ENCODE results near the gene C1QTNF5. TPM values are rescaled to one million over a fixed set of nuclear protein-coding genes. Genes with fewer than 3 reads are reported as not detected.

C1QTNF5 gene
- polyA plus RNA-seq, 4 donors = 0.89 to 22.5 (median 11.8) TPM

DNA sequence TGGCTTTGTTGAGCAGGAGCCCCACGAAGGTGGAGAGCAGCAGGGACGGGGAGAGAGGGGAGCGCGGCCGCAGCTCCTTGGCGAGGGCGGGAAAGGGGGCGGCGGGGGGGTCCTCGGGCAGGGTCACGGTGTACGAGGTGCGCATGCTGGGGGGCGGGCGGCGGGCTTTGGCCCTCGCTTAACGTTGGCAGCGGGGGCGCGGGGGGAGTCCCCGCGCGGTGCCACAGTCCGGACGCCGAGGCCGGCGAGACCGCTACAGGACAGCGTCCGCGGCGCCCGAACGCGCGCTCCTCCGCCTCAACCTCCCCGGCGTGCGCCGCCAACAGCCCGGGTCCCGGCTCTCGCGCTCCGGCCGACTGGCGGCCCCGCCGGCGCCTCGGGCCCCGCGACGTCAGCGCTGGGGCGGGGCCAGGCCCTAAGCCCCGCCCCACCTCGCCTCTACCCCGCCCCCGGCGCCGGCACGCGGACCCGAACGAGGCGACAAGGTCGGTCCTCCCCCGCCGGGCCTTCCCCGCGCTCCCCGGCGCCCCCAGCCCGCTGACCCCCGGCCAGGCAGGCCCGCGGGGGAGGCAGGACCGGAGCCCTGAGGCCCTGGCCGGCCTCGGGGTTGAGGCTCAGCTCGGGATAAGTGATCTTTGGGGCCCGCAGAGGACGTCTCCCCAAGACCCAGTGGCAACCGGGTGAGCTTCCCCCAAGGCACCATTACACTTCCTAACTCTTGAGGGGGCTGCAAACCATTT is 23.3 kb upstream of the C1QTNF5 start:
- FAIRE-seq (no peak), DNase-seq (peak; percentile 71 to 81)
- Histone ChIP-seq H3K9me3 (ENCODE audit: control insufficient read depth in 2 of 2, insufficient read depth in 1 of 2, low read depth in 1 of 2, low read length in 1 of 2) (no peaks in the 10 kb centered on the region), H3K36me3 (ENCODE audit: control insufficient read depth in 3 of 3, insufficient read depth in 2 of 3, low read depth in 1 of 3, low read length in 3 of 3) (peaks cover 0 to 13% (median 3%) of the 10 kb centered on the region in 3 donors), H3K27me3 (ENCODE audit: control insufficient read depth in 3 of 3, insufficient read depth in 3 of 3, low read length in 3 of 3) (peaks cover 0 to 9% (median 0%) of the 10 kb centered on the region in 3 donors), H3K4me1 (ENCODE audit: control insufficient read depth in 3 of 3, insufficient read depth in 2 of 3, low read depth in 1 of 3, low read length in 2 of 3) (peaks cover 7 to 76% (median 10%) of the 10 kb centered on the region in 3 donors), H3K4me3 (ENCODE audit: low read depth in 1 of 3, low read length in 3 of 3) (peak overlapping the region; percentile 27 to 78 (median 55)), H3K27ac (ENCODE audit: low read depth in 1 of 3, low read length in 2 of 3) (peak overlapping the region in 2 of 3 donors; percentile 16 to 88)
- WGBS, 3 donors = 1 to 5% (median 3%) methylated on average over 30 to 88 of the region's 88 CpGs

- H3K4me3 ChIP-seq (ENCODE audit: low read depth in 1 of 3, low read length in 3 of 3) = peak overlapping the region; percentile 30 to 78 (median 55)
- DNase-seq (peak in 1 of 2 donors; percentile 46), FAIRE-seq (no peak)
- WGBS, 3 donors = 16 to 40% (median 25%) methylated on average over 42 to 44 of the region's 44 CpGs
- no peaks in the 10 kb centered on the region for H3K9me3 ChIP-seq (ENCODE audit: control insufficient read depth in 2 of 2, insufficient read depth in 1 of 2, low read depth in 1 of 2, low read length in 1 of 2)
- H3K4me1 ChIP-seq (ENCODE audit: control insufficient read depth in 3 of 3, insufficient read depth in 2 of 3, low read depth in 1 of 3, low read length in 2 of 3) = peaks cover 7 to 68% (median 10%) of the 10 kb centered on the region in 3 donors
- H3K27ac ChIP-seq (ENCODE audit: low read depth in 1 of 3, low read length in 2 of 3) = peak overlapping the region in 1 of 3 donors; percentile 88
- peaks cover 0 to 9% (median 0%) of the 10 kb centered on the region in 3 donors for H3K27me3 ChIP-seq (ENCODE audit: control insufficient read depth in 3 of 3, insufficient read depth in 3 of 3, low read length in 3 of 3)
- peaks cover 0 to 16% (median 3%) of the 10 kb centered on the region in 3 donors for H3K36me3 ChIP-seq (ENCODE audit: control insufficient read depth in 3 of 3, insufficient read depth in 2 of 3, low read depth in 1 of 3, low read length in 3 of 3)
These were observed 22.6 kb upstream of the C1QTNF5 start for GRCh38 chr11:119363081-119363850.

- WGBS, 3 donors = 60 to 93% (median 64%) methylated on average over 5 of the region's 5 CpGs
- Histone ChIP-seq H3K27me3 (ENCODE audit: control insufficient read depth in 3 of 3, insufficient read depth in 3 of 3, low read length in 3 of 3) (peaks cover 0 to 9% (median 0%) of the 10 kb centered on the region in 3 donors), H3K4me1 (ENCODE audit: control insufficient read depth in 3 of 3, insufficient read depth in 2 of 3, low read depth in 1 of 3, low read length in 2 of 3) (peaks cover 5 to 63% (median 10%) of the 10 kb centered on the region in 3 donors), H3K36me3 (ENCODE audit: control insufficient read depth in 3 of 3, insufficient read depth in 2 of 3, low read depth in 1 of 3, low read length in 3 of 3) (peaks cover 0 to 16% (median 6%) of the 10 kb centered on the region in 3 donors), H3K4me3 (ENCODE audit: low read depth in 1 of 3, low read length in 3 of 3) (peak overlapping the region; percentile 19 to 78 (median 55)), H3K27ac (ENCODE audit: low read depth in 1 of 3, low read length in 2 of 3) (peak overlapping the region in 1 of 3 donors; percentile 88), H3K9me3 (ENCODE audit: control insufficient read depth in 2 of 2, insufficient read depth in 1 of 2, low read depth in 1 of 2, low read length in 1 of 2) (no peaks in the 10 kb centered on the region)
- DNase-seq = no peak
- FAIRE-seq = no peak
These were observed 22.0 kb upstream of the C1QTNF5 start for GRCh38 chr11:119362741-119363080.

GRCh38 chr11:119361941-119362725 is 21.4 kb upstream of the C1QTNF5 start:
- H3K27me3 ChIP-seq (ENCODE audit: control insufficient read depth in 3 of 3, insufficient read depth in 3 of 3, low read length in 3 of 3) = peaks cover 0 to 9% (median 0%) of the 10 kb centered on the region in 3 donors
- FAIRE-seq = no peak
- DNase-seq = no peak
- 76 to 83% (median 77%) methylated on average over 11 of the region's 11 CpGs for WGBS, 3 donors
- peaks cover 0 to 22% (median 8%) of the 10 kb centered on the region in 3 donors for H3K36me3 ChIP-seq (ENCODE audit: control insufficient read depth in 3 of 3, insufficient read depth in 2 of 3, low read depth in 1 of 3, low read length in 3 of 3)
- H3K9me3 ChIP-seq (ENCODE audit: control insufficient read depth in 2 of 2, insufficient read depth in 1 of 2, low read depth in 1 of 2, low read length in 1 of 2) = no peaks in the 10 kb centered on the region
- peak overlapping the region in 2 of 3 donors; percentile 19 to 78 for H3K4me3 ChIP-seq (ENCODE audit: low read depth in 1 of 3, low read length in 3 of 3)
- peaks cover 0 to 57% (median 10%) of the 10 kb centered on the region in 3 donors for H3K4me1 ChIP-seq (ENCODE audit: control insufficient read depth in 3 of 3, insufficient read depth in 2 of 3, low read depth in 1 of 3, low read length in 2 of 3)
- H3K27ac ChIP-seq (ENCODE audit: low read depth in 1 of 3, low read length in 2 of 3) = peak overlapping the region in 2 of 3 donors; percentile 88 to 91

GRCh38 chr11:119361056-119361787 is 20.5 kb upstream of the C1QTNF5 start:
- DNase-seq (peak; percentile 68 to 85), FAIRE-seq (no peak)
- Histone ChIP-seq H3K27me3 (ENCODE audit: control insufficient read depth in 3 of 3, insufficient read depth in 3 of 3, low read length in 3 of 3) (peaks cover 0 to 9% (median 0%) of the 10 kb centered on the region in 3 donors), H3K36me3 (ENCODE audit: control insufficient read depth in 3 of 3, insufficient read depth in 2 of 3, low read depth in 1 of 3, low read length in 3 of 3) (peaks cover 0 to 23% (median 8%) of the 10 kb centered on the region in 3 donors), H3K4me3 (ENCODE audit: low read depth in 1 of 3, low read length in 3 of 3) (peak overlapping the region in 2 of 3 donors; percentile 19 to 78), H3K9me3 (ENCODE audit: control insufficient read depth in 2 of 2, insufficient read depth in 1 of 2, low read depth in 1 of 2, low read length in 1 of 2) (no peaks in the 10 kb centered on the region), H3K4me1 (ENCODE audit: control insufficient read depth in 3 of 3, insufficient read depth in 2 of 3, low read depth in 1 of 3, low read length in 2 of 3) (peaks cover 0 to 54% (median 10%) of the 10 kb centered on the region in 3 donors), H3K27ac (ENCODE audit: low read depth in 1 of 3, low read length in 2 of 3) (peak overlapping the region; percentile 13 to 91 (median 36))
- 14 to 40% (median 15%) methylated on average over 8 of the region's 8 CpGs for WGBS, 3 donors

DNA sequence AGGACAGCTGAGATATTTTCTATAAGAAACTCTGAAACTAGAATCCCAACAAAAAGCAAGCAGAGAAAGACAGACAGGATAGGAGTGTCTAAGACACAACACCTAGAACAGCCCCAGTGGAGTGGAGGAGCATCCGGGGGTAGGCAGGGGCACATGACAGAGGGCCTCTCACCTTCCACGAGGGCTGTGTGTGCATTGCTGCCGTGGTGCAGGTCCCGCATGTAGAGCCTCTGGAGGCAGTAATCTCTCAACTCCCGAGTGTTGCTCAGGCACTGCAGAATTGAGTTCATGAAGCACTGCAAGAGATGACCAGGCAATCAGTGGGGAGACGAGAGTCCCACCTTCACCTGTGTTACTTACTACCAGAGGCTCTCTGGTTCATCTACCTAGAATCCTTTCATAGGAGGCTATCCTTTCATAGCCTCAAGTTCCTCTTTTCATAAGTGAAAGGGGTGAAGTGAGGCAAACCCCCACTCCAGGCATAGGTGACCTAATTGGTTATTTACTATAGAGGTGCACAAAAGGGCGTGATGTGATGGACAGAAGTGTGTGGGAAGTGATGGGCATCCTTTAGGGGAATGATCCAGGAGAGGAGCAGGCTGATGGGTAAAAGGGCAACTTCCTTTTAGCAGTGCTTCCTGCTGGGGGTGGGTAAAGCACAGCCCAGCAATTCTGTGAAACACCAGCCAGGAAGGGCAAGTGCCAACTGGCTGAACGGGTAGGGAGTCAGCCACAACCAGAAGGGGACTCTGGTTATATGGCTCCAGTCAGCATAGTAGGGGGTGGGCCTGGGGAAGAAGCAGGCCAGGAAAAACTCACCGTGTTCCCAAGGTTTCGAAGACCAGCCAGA is 18.9 kb upstream of the C1QTNF5 start:
- H3K27ac ChIP-seq (ENCODE audit: low read depth in 1 of 3, low read length in 2 of 3) = no peak overlapping the region
- no peak overlapping the region for H3K4me3 ChIP-seq (ENCODE audit: low read depth in 1 of 3, low read length in 3 of 3)
- no peaks in the 10 kb centered on the region for H3K9me3 ChIP-seq (ENCODE audit: control insufficient read depth in 2 of 2, insufficient read depth in 1 of 2, low read depth in 1 of 2, low read length in 1 of 2)
- H3K36me3 ChIP-seq (ENCODE audit: control insufficient read depth in 3 of 3, insufficient read depth in 2 of 3, low read depth in 1 of 3, low read length in 3 of 3) = peaks cover 0 to 30% (median 11%) of the 10 kb centered on the region in 3 donors
- 77 to 84% (median 78%) methylated on average over 10 of the region's 10 CpGs for WGBS, 3 donors
- peaks cover 0 to 53% (median 6%) of the 10 kb centered on the region in 3 donors for H3K4me1 ChIP-seq (ENCODE audit: control insufficient read depth in 3 of 3, insufficient read depth in 2 of 3, low read depth in 1 of 3, low read length in 2 of 3)
- no peak for FAIRE-seq
- peaks cover 0 to 7% (median 0%) of the 10 kb centered on the region in 3 donors for H3K27me3 ChIP-seq (ENCODE audit: control insufficient read depth in 3 of 3, insufficient read depth in 3 of 3, low read length in 3 of 3)
- no peak for DNase-seq

DNA sequence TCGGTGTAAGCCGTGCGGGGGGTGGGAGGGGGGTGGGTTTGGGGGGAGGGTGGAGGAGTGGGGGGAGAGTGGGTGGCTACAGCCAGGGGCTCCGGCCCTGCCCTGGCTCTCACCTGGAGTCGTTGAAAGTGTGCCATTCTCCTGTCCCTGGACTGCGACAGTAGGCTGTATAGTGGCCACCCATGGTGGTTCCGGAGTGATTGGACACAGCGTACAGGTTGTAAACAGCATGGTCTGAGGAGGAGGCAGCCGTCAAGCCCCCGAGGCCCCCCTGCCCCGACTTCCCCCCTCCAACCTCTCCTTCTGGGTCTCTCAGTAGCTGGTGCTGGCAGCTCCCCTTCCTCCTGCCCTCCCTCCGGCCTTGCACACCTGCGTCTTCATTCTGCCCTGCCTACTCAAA is 16.4 kb upstream of the C1QTNF5 start:
- Histone ChIP-seq H3K36me3 (ENCODE audit: control insufficient read depth in 3 of 3, insufficient read depth in 2 of 3, low read depth in 1 of 3, low read length in 3 of 3) (peaks cover 0 to 30% (median 11%) of the 10 kb centered on the region in 3 donors), H3K27ac (ENCODE audit: low read depth in 1 of 3, low read length in 2 of 3) (peak overlapping the region in 1 of 3 donors; percentile 15), H3K4me1 (ENCODE audit: control insufficient read depth in 3 of 3, insufficient read depth in 2 of 3, low read depth in 1 of 3, low read length in 2 of 3) (peaks cover 2 to 49% (median 6%) of the 10 kb centered on the region in 3 donors), H3K4me3 (ENCODE audit: low read depth in 1 of 3, low read length in 3 of 3) (peak overlapping the region in 2 of 3 donors; percentile 33 to 51), H3K9me3 (ENCODE audit: control insufficient read depth in 2 of 2, insufficient read depth in 1 of 2, low read depth in 1 of 2, low read length in 1 of 2) (no peaks in the 10 kb centered on the region), H3K27me3 (ENCODE audit: control insufficient read depth in 3 of 3, insufficient read depth in 3 of 3, low read length in 3 of 3) (no peaks in the 10 kb centered on the region)
- DNase-seq = no peak
- FAIRE-seq = no peak
- 39 to 43% (median 41%) methylated on average over 13 of the region's 13 CpGs for WGBS, 3 donors

Measured in small intestine (tissue), 7 donors.